Kidney (tissue), 14 donors: ENCODE results near the gene SMARCD2. TPM values are rescaled to one million over a fixed set of nuclear protein-coding genes. Genes with fewer than 3 reads are reported as not detected.

ENCODE experiments used
- DNase-seq, 5 donors: peaks; one replicate each; pipeline ENCODE4 v3.0.0-alpha.2; 2013 to 2020
- FAIRE-seq: peaks from 2 replicates; lab custom pipeline; 2012; peaks lifted over from hg19 to GRCh38; lab: Jason Lieb, UNC
- H3K27ac ChIP-seq, 2 donors: one replicate each; pipeline ENCODE4 v1.7.0; 2013; ENCODE audit warnings: low read depth in 2 of 2, low read length in 2 of 2, inconsistent platforms in 1 of 2
- H3K27me3 ChIP-seq: one replicate; pipeline ENCODE4 v1.7.1; 2013; ENCODE audit warnings: low read length, inconsistent platforms; ENCODE audit not compliant: control insufficient read depth, insufficient read depth
- H3K36me3 ChIP-seq, 3 donors: one replicate each; pipeline versions ENCODE4 v1.7.0 to v1.7.1; 2013; ENCODE audit warnings: low read length in 3 of 3, control low read depth in 1 of 3, inconsistent platforms in 1 of 3; ENCODE audit not compliant: insufficient read depth in 3 of 3, control insufficient read depth in 2 of 3
- H3K4me1 ChIP-seq, 3 donors: one replicate each; pipeline versions ENCODE4 v1.7.0 to v1.7.1; 2013; ENCODE audit warnings: low read length in 3 of 3, inconsistent platforms in 1 of 3, low read depth in 1 of 3; ENCODE audit not compliant: control insufficient read depth in 2 of 3, insufficient read depth in 2 of 3
- H3K4me3 ChIP-seq, 3 donors: one replicate each; pipeline versions ENCODE4 v1.7.0 to v1.8.1; 2013; ENCODE audit warnings: low read length in 3 of 3, control low read depth in 1 of 3, inconsistent platforms in 1 of 3
- H3K9ac ChIP-seq, 3 donors: one replicate each; pipeline versions ENCODE4 v1.7.0 to v1.7.1; 2013; ENCODE audit warnings: low read length in 3 of 3, control low read depth in 1 of 3, inconsistent platforms in 1 of 3
- H3K9me3 ChIP-seq, 3 donors: one replicate each; pipeline versions ENCODE4 v1.7.0 to v1.7.1; 2013; ENCODE audit warnings: low read length in 3 of 3, control low read depth in 1 of 3, inconsistent platforms in 1 of 3; ENCODE audit not compliant: control insufficient read depth in 2 of 3, insufficient read depth in 1 of 3
- intact Hi-C: fragments of 100-400 bp; cut with DNase I; formaldehyde crosslinking; loops from one replicate; pipeline ENCODE4 v1.11.1; 2022
- polyA plus RNA-seq: library from polyadenylated mRNA; stranded (reverse); fragments of 350-450 nt; fragmentation: Illumina TruSeq; extraction: RNeasy Lipid Tissue Mini Kit (QIAGEN cat#74804); gene quantifications from one replicate; pipeline ENCODE4 v1.2.3, GENCODE V29; 2014; ENCODE audit warnings: low read depth, low replicate concordance; ENCODE audit not compliant: insufficient read depth
- total RNA-seq: library from RNA; stranded (reverse); fragmentation: NEBNext Ultra II Directional; extraction: Animal tissue kit (Norgen Biotek cat#: 25700); gene quantifications from one replicate; pipeline ENCODE4 v1.2.1, GENCODE V29; 2021
- TF ChIP-seq, protein P1 (sequence below): IDR thresholded peaks from 3 replicates; pipeline ENCODE4 v1.5.1; 2012; ENCODE audit warnings: mild to moderate bottlenecking, moderate library complexity, borderline replicate concordance; ENCODE audit not compliant: insufficient read depth; ENCODE audit errors: extremely low read depth
- donor health status: control.
- donor health status: control.
- donor health status: control.
- donor health status: control.
- donor health status: control.
- donor health status: DM: yes; HTN: yes; CAD: no.
- donor health status: Normal renal cell carcinoma (clear cell type).

Gene SMARCD2
- total and polyA plus RNA-seq, 2 donors from 2014 or later, result 39.9 to 65.1 TPM

DNA sequence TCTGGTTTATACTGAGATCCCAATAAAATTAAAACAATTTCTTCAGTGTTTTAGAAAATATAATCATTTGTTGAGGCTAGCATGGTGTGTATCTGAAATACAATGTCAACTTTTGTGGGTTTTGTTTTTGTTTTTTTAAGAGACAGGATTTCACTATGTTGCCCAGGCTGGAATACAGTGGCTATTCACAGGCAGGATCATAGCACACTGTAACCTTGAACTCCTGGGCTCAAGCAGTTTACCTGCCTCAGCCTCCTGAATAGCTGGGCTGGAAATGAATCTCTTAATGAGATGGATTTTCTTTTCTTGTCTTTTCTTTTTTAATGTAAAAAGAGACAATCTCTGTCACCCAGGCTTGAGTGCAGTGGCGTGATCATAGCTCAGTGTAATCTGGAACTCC is 56.4 kb downstream of the SMARCD2 start:
- Histone ChIP-seq H3K9me3 (no peaks in the 10 kb centered on the region), H3K4me1 (peaks cover 0 to 2% (median 0%) of the 10 kb centered on the region in 3 donors), H3K36me3 (peaks cover 5 to 26% (median 11%) of the 10 kb centered on the region in 3 donors), H3K27ac (no peak overlapping the region), H3K9ac (no peak overlapping the region), H3K27me3 (no peaks in the 10 kb centered on the region), H3K4me3 (no peak overlapping the region)
- TF ChIP-seq, protein P1, sequence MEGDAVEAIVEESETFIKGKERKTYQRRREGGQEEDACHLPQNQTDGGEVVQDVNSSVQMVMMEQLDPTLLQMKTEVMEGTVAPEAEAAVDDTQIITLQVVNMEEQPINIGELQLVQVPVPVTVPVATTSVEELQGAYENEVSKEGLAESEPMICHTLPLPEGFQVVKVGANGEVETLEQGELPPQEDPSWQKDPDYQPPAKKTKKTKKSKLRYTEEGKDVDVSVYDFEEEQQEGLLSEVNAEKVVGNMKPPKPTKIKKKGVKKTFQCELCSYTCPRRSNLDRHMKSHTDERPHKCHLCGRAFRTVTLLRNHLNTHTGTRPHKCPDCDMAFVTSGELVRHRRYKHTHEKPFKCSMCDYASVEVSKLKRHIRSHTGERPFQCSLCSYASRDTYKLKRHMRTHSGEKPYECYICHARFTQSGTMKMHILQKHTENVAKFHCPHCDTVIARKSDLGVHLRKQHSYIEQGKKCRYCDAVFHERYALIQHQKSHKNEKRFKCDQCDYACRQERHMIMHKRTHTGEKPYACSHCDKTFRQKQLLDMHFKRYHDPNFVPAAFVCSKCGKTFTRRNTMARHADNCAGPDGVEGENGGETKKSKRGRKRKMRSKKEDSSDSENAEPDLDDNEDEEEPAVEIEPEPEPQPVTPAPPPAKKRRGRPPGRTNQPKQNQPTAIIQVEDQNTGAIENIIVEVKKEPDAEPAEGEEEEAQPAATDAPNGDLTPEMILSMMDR, result no peak
- intact Hi-C loops, result no loop called here
- FAIRE-seq (no peak), DNase-seq (no peak)

DNA sequence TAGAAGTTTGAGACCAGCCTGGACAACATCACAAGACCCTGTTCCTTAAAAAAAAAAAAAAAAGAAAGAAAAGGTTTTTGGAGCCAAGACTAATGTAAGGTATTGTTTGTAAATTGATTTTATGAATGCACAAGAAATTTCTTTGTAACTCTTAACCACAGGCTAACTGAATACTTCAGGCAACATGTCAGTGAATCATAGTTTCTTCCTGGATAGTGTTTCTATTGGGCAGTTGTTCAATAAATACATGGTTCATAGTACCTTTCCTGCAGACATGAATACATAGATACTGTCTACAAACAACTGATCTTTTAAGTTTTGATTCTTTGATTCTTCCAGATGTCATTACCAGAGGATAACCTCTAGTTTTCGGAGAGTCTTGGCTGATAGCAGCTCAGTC is 56.9 kb downstream of the SMARCD2 start:
- no peak for DNase-seq
- no peak for FAIRE-seq
- H3K4me1 ChIP-seq, result peaks cover 0 to 2% (median 0%) of the 10 kb centered on the region in 3 donors
- H3K27ac ChIP-seq, result no peak overlapping the region
- TF ChIP-seq, protein P1, result no peak
- no peak overlapping the region for H3K4me3 ChIP-seq
- H3K9me3 ChIP-seq, result no peaks in the 10 kb centered on the region
- intact Hi-C loops, result no loop called here
- no peak overlapping the region for H3K9ac ChIP-seq
- H3K27me3 ChIP-seq, result no peaks in the 10 kb centered on the region
- peaks cover 5 to 26% (median 11%) of the 10 kb centered on the region in 3 donors for H3K36me3 ChIP-seq

DNA sequence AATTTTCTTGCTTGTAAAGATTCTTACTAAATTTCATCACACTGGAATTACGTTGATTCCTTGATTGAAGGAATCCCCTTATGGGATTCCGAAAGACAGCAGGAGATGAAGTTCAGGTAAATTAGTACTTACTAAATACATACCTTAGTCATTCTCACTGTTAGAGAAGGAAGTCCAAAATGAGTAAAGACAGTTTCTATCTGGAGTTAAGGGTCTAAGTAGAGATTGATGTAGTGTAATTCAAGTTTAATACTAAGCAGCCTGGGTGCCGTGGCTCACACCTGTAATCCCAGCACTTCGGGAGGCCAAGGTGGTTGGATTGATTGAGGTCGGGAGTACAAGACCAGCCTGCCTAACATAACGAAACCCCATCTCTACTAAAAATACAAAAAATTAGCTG is 59.0 kb downstream of the SMARCD2 start:
- Histone ChIP-seq H3K4me1 (peaks cover 0 to 2% (median 0%) of the 10 kb centered on the region in 3 donors), H3K4me3 (no peak overlapping the region), H3K27ac (no peak overlapping the region), H3K36me3 (peaks cover 5 to 20% (median 12%) of the 10 kb centered on the region in 3 donors), H3K27me3 (no peaks in the 10 kb centered on the region), H3K9me3 (no peaks in the 10 kb centered on the region), H3K9ac (no peak overlapping the region)
- TF ChIP-seq, protein P1, result no peak
- FAIRE-seq, result no peak
- DNase-seq, result no peak
- intact Hi-C loops, result no loop called here

Other genes starting within 250 kb of the SMARCD2 start
- 18.4 TPM for gene TACO1, start 241.8 kb downstream of the SMARCD2 start, total RNA-seq
- 80.1 TPM for gene TACO1, start 241.8 kb downstream of the SMARCD2 start, polyA plus RNA-seq
- gene MAP3K3, start 220.3 kb downstream of the SMARCD2 start, total RNA-seq, result 50.5 TPM
- 17.4 TPM for gene MAP3K3, start 220.3 kb downstream of the SMARCD2 start, polyA plus RNA-seq
- gene LIMD2, start 142.6 kb downstream of the SMARCD2 start, total RNA-seq, result 32.3 TPM
- gene LIMD2, start 142.6 kb downstream of the SMARCD2 start, polyA plus RNA-seq, result 11.5 TPM
- 38.9 TPM for gene STRADA, start 100.9 kb downstream of the SMARCD2 start, total RNA-seq
- 25.7 TPM for gene STRADA, start 100.9 kb downstream of the SMARCD2 start, polyA plus RNA-seq
- gene CCDC47, start 69.1 kb downstream of the SMARCD2 start, total RNA-seq, result 83.1 TPM
- 50.9 TPM for gene CCDC47, start 69.1 kb downstream of the SMARCD2 start, polyA plus RNA-seq
- 104 TPM for gene DDX42, start 68.5 kb downstream of the SMARCD2 start, total RNA-seq
- gene DDX42, start 68.5 kb downstream of the SMARCD2 start, polyA plus RNA-seq, result 38.6 TPM
- 145 TPM for gene PSMC5, start 15.3 kb downstream of the SMARCD2 start, total RNA-seq
- 247 TPM for gene PSMC5, start 15.3 kb downstream of the SMARCD2 start, polyA plus RNA-seq
- gene FTSJ3, start 15.0 kb downstream of the SMARCD2 start, total RNA-seq, result 38.7 TPM
- 23.7 TPM for gene FTSJ3, start 15.0 kb downstream of the SMARCD2 start, polyA plus RNA-seq
- gene CSH2, start 31.0 kb upstream of the SMARCD2 start, total RNA-seq, result not detected
- gene CSH2, start 31.0 kb upstream of the SMARCD2 start, polyA plus RNA-seq, result not detected
- not detected for gene GH2, start 39.3 kb upstream of the SMARCD2 start, total RNA-seq
- not detected for gene GH2, start 39.3 kb upstream of the SMARCD2 start, polyA plus RNA-seq
- gene CSH1, start 53.9 kb upstream of the SMARCD2 start, total RNA-seq, result not detected
- gene CSH1, start 53.9 kb upstream of the SMARCD2 start, polyA plus RNA-seq, result not detected
- gene CSHL1, start 68.6 kb upstream of the SMARCD2 start, total RNA-seq, result not detected
- gene CSHL1, start 68.6 kb upstream of the SMARCD2 start, polyA plus RNA-seq, result not detected
- not detected for gene GH1, start 76.2 kb upstream of the SMARCD2 start, total RNA-seq
- not detected for gene GH1, start 76.2 kb upstream of the SMARCD2 start, polyA plus RNA-seq
- gene CD79B, start 89.6 kb upstream of the SMARCD2 start, total RNA-seq, result 11.4 TPM
- gene CD79B, start 89.6 kb upstream of the SMARCD2 start, polyA plus RNA-seq, result 5.2 TPM
- gene SCN4A, start 130.2 kb upstream of the SMARCD2 start, total RNA-seq, result 3.4 TPM
- gene SCN4A, start 130.2 kb upstream of the SMARCD2 start, polyA plus RNA-seq, result 0.19 TPM
- gene PRR29, start 155.7 kb upstream of the SMARCD2 start, total RNA-seq, result 4.4 TPM
- 1.2 TPM for gene PRR29, start 155.7 kb upstream of the SMARCD2 start, polyA plus RNA-seq
- 38.8 TPM for gene ICAM2, start 177.9 kb upstream of the SMARCD2 start, total RNA-seq
- gene ICAM2, start 177.9 kb upstream of the SMARCD2 start, polyA plus RNA-seq, result 55.8 TPM